Renal cortical epithelial cell (primary cell): ENCODE data around the gene PTGES3. TPM values are rescaled to one million over a fixed set of nuclear protein-coding genes. Genes with fewer than 3 reads are reported as not detected.
"Not testable (repeated sequence)": the region's sequence is repeated elsewhere in the genome, so short reads cannot be mapped to it uniquely, and the experiment has no call there.

ENCODE experiments used
- DNase-seq: peaks from one replicate; pipeline ENCODE4 v3.0.0-alpha.2; 2011; ENCODE audit warnings: low read depth
- total RNA-seq: library from RNA; depleted of rRNA; stranded (reverse); fragments of >200 nt; gene quantifications from 2 replicates; pipeline ENCODE4 v1.2.3, GENCODE V29; 2014

The PTGES3 gene
- total RNA-seq, 1 donor from 2014 or later: 156 TPM

GRCh38 chr12:56709759-56710376 is 21.8 kb upstream of the PTGES3 start:
- no peak for DNase-seq

- DNase-seq: not testable (repeated sequence)
Measured at GRCh38 chr12:56704522-56704921, 16.4 kb upstream of the PTGES3 start.

GRCh38 chr12:56699020-56699661 is 11.1 kb upstream of the PTGES3 start:
- DNase-seq: no peak

GRCh38 chr12:56695327-56696101 is 7.4 kb upstream of the PTGES3 start:
- DNase-seq: no peak

GRCh38 chr12:56694161-56694560 is 6.1 kb upstream of the PTGES3 start:
- DNase-seq: no peak

- DNase-seq: no peak
Measured at GRCh38 chr12:56688846-56689109, 694 bp upstream of the PTGES3 start.

GRCh38 chr12:56687223-56688128 is 608 bp downstream of the PTGES3 start:
- DNase-seq: peak; percentile 30

GRCh38 chr12:56684745-56685359 is 3.2 kb downstream of the PTGES3 start:
- DNase-seq: no peak

GRCh38 chr12:56682323-56682722 is 5.8 kb downstream of the PTGES3 start:
- no peak for DNase-seq

- no peak for DNase-seq
Measured at GRCh38 chr12:56679883-56680575, 8.1 kb downstream of the PTGES3 start.

GRCh38 chr12:56678852-56679251 is 9.2 kb downstream of the PTGES3 start:
- no peak for DNase-seq

- DNase-seq: no peak
Measured at GRCh38 chr12:56677680-56678079, 10.4 kb downstream of the PTGES3 start.

- DNase-seq: no peak
Measured at GRCh38 chr12:56676851-56677580, 11.1 kb downstream of the PTGES3 start.

- DNase-seq: no peak
Measured at GRCh38 chr12:56671608-56672007, 16.5 kb downstream of the PTGES3 start.

GRCh38 chr12:56670836-56671235 is 17.2 kb downstream of the PTGES3 start:
- no peak for DNase-seq

- no peak for DNase-seq
Measured at GRCh38 chr12:56668197-56668457, 20.0 kb downstream of the PTGES3 start.

- DNase-seq: no peak
Measured at GRCh38 chr12:56661979-56662638, 26.0 kb downstream of the PTGES3 start.

GRCh38 chr12:56661560-56661959 is 26.5 kb downstream of the PTGES3 start:
- DNase-seq: no peak

- no peak for DNase-seq
Measured at GRCh38 chr12:56658921-56659320, 29.2 kb downstream of the PTGES3 start.
